ENCODE data around the gene PLLP. TPM values are rescaled to one million over a fixed set of nuclear protein-coding genes. Genes with fewer than 3 reads are reported as not detected.

The PLLP gene
- total RNA-seq, 1 experiment from 2014 or later, result 0.13 TPM

GRCh38 chr16:57226701-57227621 lies 57.5 kb downstream of the PLLP start:
- DNase-seq (ENCODE audit: low spot score), result no peak

- DNase-seq (ENCODE audit: low spot score), result no peak
Observed at GRCh38 chr16:57225978-57226377, 58.5 kb downstream of the PLLP start.

- no peak for DNase-seq (ENCODE audit: low spot score)
Observed at GRCh38 chr16:57224651-57225335, 59.7 kb downstream of the PLLP start.

- DNase-seq (ENCODE audit: low spot score), result no peak
Observed at GRCh38 chr16:57223057-57223456, 61.4 kb downstream of the PLLP start.

GRCh38 chr16:57216968-57217367 lies 67.5 kb downstream of the PLLP start:
- DNase-seq (ENCODE audit: low spot score), result no peak

- DNase-seq (ENCODE audit: low spot score), result no peak
Observed at GRCh38 chr16:57213462-57213861, 71.0 kb downstream of the PLLP start.

- DNase-seq (ENCODE audit: low spot score), result no peak
Observed at GRCh38 chr16:57209780-57210179, 74.7 kb downstream of the PLLP start.

- DNase-seq (ENCODE audit: low spot score), result no peak
Observed at GRCh38 chr16:57208926-57209325, 75.5 kb downstream of the PLLP start.

Small RNA genes within 50 kb of the gene (small RNA-seq; reads per million reads assigned to genes)
- gene AC108081.1, result not detected

Other genes with a start within 250 kb of the PLLP start
- 40.5 and 44.2 TPM in 2 replicates for gene CPNE2, start 192.1 kb downstream of the PLLP start, total RNA-seq (2014; rRNA removed; shearing (Covaris generic))
- gene PSME3IP1, start 98.6 kb downstream of the PLLP start, total RNA-seq (2014; rRNA removed; shearing (Covaris generic)), result 41.7 and 54.5 TPM in 2 replicates
- gene RSPRY1, start 98.3 kb downstream of the PLLP start, total RNA-seq (2014; rRNA removed; shearing (Covaris generic)), result 20.7 and 21.3 TPM in 2 replicates
- 6.8 and 10.5 TPM in 2 replicates for gene ARL2BP, start 39.4 kb downstream of the PLLP start, total RNA-seq (2014; rRNA removed; shearing (Covaris generic))
- gene CCL22, start 74.1 kb upstream of the PLLP start, total RNA-seq (2014; rRNA removed; shearing (Covaris generic)), result not detected in 2 replicates
- gene CX3CL1, start 87.8 kb upstream of the PLLP start, total RNA-seq (2014; rRNA removed; shearing (Covaris generic)), result 0.23 and 0.57 TPM in 2 replicates
- not detected in 2 replicates for gene CCL17, start 120.1 kb upstream of the PLLP start, total RNA-seq (2014; rRNA removed; shearing (Covaris generic))
- gene CIAPIN1, start 162.7 kb upstream of the PLLP start, total RNA-seq (2014; rRNA removed; shearing (Covaris generic)), result 44.3 and 46.4 TPM in 2 replicates
- gene COQ9, start 162.8 kb upstream of the PLLP start, total RNA-seq (2014; rRNA removed; shearing (Covaris generic)), result 54.1 and 65.4 TPM in 2 replicates
- gene POLR2C, start 178.0 kb upstream of the PLLP start, total RNA-seq (2014; rRNA removed; shearing (Covaris generic)), result 151 and 174 TPM in 2 replicates
- gene DOK4, start 201.8 kb upstream of the PLLP start, total RNA-seq (2014; rRNA removed; shearing (Covaris generic)), result 118 and 122 TPM in 2 replicates